ENCODE data around the gene IL10RB. TPM values are rescaled to one million over a fixed set of nuclear protein-coding genes. Genes with fewer than 3 reads are reported as not detected.

The IL10RB gene
- total RNA-seq, 4 donors from 2014 or later = 19.8 to 83.8 (median 35.1) TPM

GRCh38 chr21:33315946-33316710 lies 50.0 kb downstream of the IL10RB start:
- no peak for TF ChIP-seq CTCF (IDR thresholded peaks at IDR 0.05; ENCODE audit: low read depth)

- no peak for TF ChIP-seq CTCF (IDR thresholded peaks at IDR 0.05; ENCODE audit: low read depth)
Measured at GRCh38 chr21:33317145-33317544, 51.0 kb downstream of the IL10RB start.

- no peak for TF ChIP-seq CTCF (IDR thresholded peaks at IDR 0.05; ENCODE audit: low read depth)
Measured at GRCh38 chr21:33317786-33318486, 51.8 kb downstream of the IL10RB start.

GRCh38 chr21:33324291-33325221 lies 58.4 kb downstream of the IL10RB start, which contains the start of gene IFNAR1:
TSS of gene IFNAR1 (plus strand) at chr21:33324970. CDS start at chr21:33325056, 86 bp downstream.
- TF ChIP-seq CTCF (IDR thresholded peaks at IDR 0.05; ENCODE audit: low read depth) = no peak

- TF ChIP-seq CTCF (IDR thresholded peaks at IDR 0.05; ENCODE audit: low read depth) = no peak
Measured at GRCh38 chr21:33325222-33326067, 59.3 kb downstream of the IL10RB start.

- TF ChIP-seq CTCF (IDR thresholded peaks at IDR 0.05; ENCODE audit: low read depth) = no peak
Measured at GRCh38 chr21:33327326-33327725, 61.2 kb downstream of the IL10RB start.

All from subcutaneous adipose tissue (tissue), 4 donors.